Left ventricle myocardium inferior (tissue), 1 donor: ENCODE results near the gene CYP2W1. TPM values are rescaled to one million over a fixed set of nuclear protein-coding genes. Genes with fewer than 3 reads are reported as not detected.
"Not testable (repeated sequence)": the region's sequence is repeated elsewhere in the genome, so short reads cannot be mapped to it uniquely, and the experiment has no call there.

ENCODE experiments used
- DNase-seq: peaks from one replicate; pipeline ENCODE4 v3.0.0-alpha.2; 2020
- H3K27ac ChIP-seq: fragments of 200-600 bp; replicated peaks from 2 replicates; pipeline ENCODE4 v1.8.0; 2021
- H3K27me3 ChIP-seq: fragments of 200-600 bp; 2 replicates; pipeline ENCODE4 v1.8.0; 2021; ENCODE audit warnings: low read depth
- H3K36me3 ChIP-seq: fragments of 200-600 bp; 2 replicates; pipeline ENCODE4 v1.8.0; 2021
- H3K4me1 ChIP-seq: fragments of 200-600 bp; 2 replicates; pipeline ENCODE4 v1.8.0; 2021
- H3K4me3 ChIP-seq: fragments of 200-600 bp; 2 replicates; pipeline ENCODE4 v1.8.0; 2021; ENCODE audit warnings: mild to moderate bottlenecking, moderate library complexity
- H3K9me3 ChIP-seq: fragments of 200-600 bp; replicated peaks from 2 replicates; pipeline ENCODE4 v1.8.0; 2021
- CTCF ChIP-seq: fragments of 200-600 bp; IDR thresholded peaks from 2 replicates; pipeline ENCODE4 v1.8.0; 2021; ENCODE audit warnings: antibody characterized with exemption, mild to moderate bottlenecking, borderline replicate concordance
- intact Hi-C: fragments of 100-400 bp; cut with micrococcal nuclease; formaldehyde crosslinking; loops from one replicate; pipeline ENCODE4 v1.11.0; 2022
- total RNA-seq: library from RNA; stranded (reverse); fragmentation: NEBNext Ultra II Directional; extraction: Animal tissue kit (Norgen Biotek cat#: 25700); gene quantifications from one replicate; pipeline ENCODE4 v1.2.1, GENCODE V29; 2021
- donor health status: DM: no; HTN: yes; CAD: no; lungs with severe emphysema.

Gene CYP2W1
- total RNA-seq, 1 donor from 2014 or later = not detected

GRCh38 chr7:937856-938484, 45.0 kb upstream of the CYP2W1 start:
- Histone ChIP-seq H3K36me3 (no peaks in the 10 kb centered on the region), H3K9me3 (peaks cover 12% of the 10 kb centered on the region), H3K4me3 (no peak overlapping the region), H3K27me3 (peaks cover 7% of the 10 kb centered on the region), H3K4me1 (no peaks in the 10 kb centered on the region), H3K27ac (no peak overlapping the region)
- no peak for DNase-seq
- no peak for TF ChIP-seq CTCF
- intact Hi-C loops = no loop called here

GRCh38 chr7:938546-939185, 44.3 kb upstream of the CYP2W1 start:
- peaks cover 12% of the 10 kb centered on the region for H3K9me3 ChIP-seq
- no peak overlapping the region for H3K27ac ChIP-seq
- no peak overlapping the region for H3K4me3 ChIP-seq
- no peaks in the 10 kb centered on the region for H3K4me1 ChIP-seq
- TF ChIP-seq CTCF = no peak
- H3K36me3 ChIP-seq = no peaks in the 10 kb centered on the region
- H3K27me3 ChIP-seq = peaks cover 7% of the 10 kb centered on the region
- intact Hi-C loops = no loop called here
- no peak for DNase-seq

- H3K27me3 ChIP-seq = peaks cover 3% of the 10 kb centered on the region
- no peak for TF ChIP-seq CTCF
- H3K9me3 ChIP-seq = peaks cover 12% of the 10 kb centered on the region
- H3K4me1 ChIP-seq = no peaks in the 10 kb centered on the region
- no peak overlapping the region for H3K4me3 ChIP-seq
- H3K36me3 ChIP-seq = no peaks in the 10 kb centered on the region
- no peak for DNase-seq
- no peak overlapping the region for H3K27ac ChIP-seq
- intact Hi-C loops = no loop called here
Observed at GRCh38 chr7:939843-940242, 43.1 kb upstream of the CYP2W1 start.

- H3K27me3 ChIP-seq = peaks cover 4% of the 10 kb centered on the region
- no peaks in the 10 kb centered on the region for H3K36me3 ChIP-seq
- H3K4me3 ChIP-seq = no peak overlapping the region
- H3K4me1 ChIP-seq = no peaks in the 10 kb centered on the region
- TF ChIP-seq CTCF = no peak
- intact Hi-C loops = no loop called here
- H3K9me3 ChIP-seq = peaks cover 12% of the 10 kb centered on the region
- no peak overlapping the region for H3K27ac ChIP-seq
- no peak for DNase-seq
Observed at GRCh38 chr7:940599-941408, 42.2 kb upstream of the CYP2W1 start.

- intact Hi-C loops = not testable (repeated sequence)
Observed at GRCh38 chr7:943793-944192, 39.2 kb upstream of the CYP2W1 start.

GRCh38 chr7:944744-945143, 38.2 kb upstream of the CYP2W1 start:
- H3K36me3 ChIP-seq = no peaks in the 10 kb centered on the region
- DNase-seq = no peak
- no peak overlapping the region for H3K4me3 ChIP-seq
- intact Hi-C loops = no loop called here
- H3K9me3 ChIP-seq = peaks cover 12% of the 10 kb centered on the region
- H3K27ac ChIP-seq = no peak overlapping the region
- no peaks in the 10 kb centered on the region for H3K4me1 ChIP-seq
- no peak for TF ChIP-seq CTCF
- peaks cover 36% of the 10 kb centered on the region for H3K27me3 ChIP-seq

More at GRCh38 chr7:943793-944192, 39.2 kb upstream of the CYP2W1 start:
- H3K4me1 ChIP-seq, H3K36me3 ChIP-seq, H3K4me3 ChIP-seq, H3K27ac ChIP-seq, DNase-seq: not testable (repeated sequence)
- Histone ChIP-seq H3K27me3 (peaks cover 27% of the 10 kb centered on the region), H3K9me3 (peaks cover 12% of the 10 kb centered on the region)
